Lung (tissue), 12 donors: ENCODE measurements around the gene AP1S2. TPM values are rescaled to one million over a fixed set of nuclear protein-coding genes. Genes with fewer than 3 reads are reported as not detected.

Source experiments
- ATAC-seq: fragments of 200-7000 bp; cut with Tn5 transposase; one replicate; pipeline ENCODE4 v1.9.1; 2020; ENCODE audit warnings: moderate number of reproducible peaks; ENCODE audit not compliant: insufficient read depth, low FRiP score
- DNase-seq, 3 donors: peaks; one replicate each; pipeline ENCODE4 v3.0.0-alpha.2; 2013 to 2017
- H3K27ac ChIP-seq, 2 donors: one replicate each; pipeline ENCODE4 v1.5.1; 2013; ENCODE audit warnings: mild to moderate bottlenecking in 2 of 2, moderate library complexity in 2 of 2, control low read depth in 1 of 2, inconsistent platforms in 1 of 2, low read depth in 1 of 2, low read length in 1 of 2
- H3K27me3 ChIP-seq, 3 donors: one replicate each; pipeline ENCODE4 v1.5.1; 2013; ENCODE audit warnings: low read length in 2 of 3; ENCODE audit not compliant: control insufficient read depth in 3 of 3, insufficient read depth in 3 of 3
- H3K36me3 ChIP-seq, 4 donors: one replicate each; pipeline ENCODE4 v1.5.1; 2013; ENCODE audit warnings: low read length in 4 of 4, mild to moderate bottlenecking in 1 of 4, moderate library complexity in 1 of 4; ENCODE audit not compliant: control insufficient read depth in 4 of 4, insufficient read depth in 4 of 4
- H3K4me1 ChIP-seq, 5 donors: one replicate each; pipeline ENCODE4 v1.5.1; 2013; ENCODE audit warnings: low read length in 5 of 5, mild to moderate bottlenecking in 2 of 5, moderate library complexity in 1 of 5; ENCODE audit not compliant: control insufficient read depth in 5 of 5, insufficient read depth in 5 of 5
- H3K4me3 ChIP-seq: one replicate; pipeline ENCODE4 v1.5.1; 2013; ENCODE audit warnings: mild to moderate bottlenecking, control low read depth, moderate library complexity
- H3K9ac ChIP-seq, 2 donors: one replicate each; pipeline ENCODE4 v1.5.1; 2013; ENCODE audit warnings: low read length in 2 of 2, control low read depth in 1 of 2; ENCODE audit not compliant: insufficient read depth in 1 of 2
- H3K9me3 ChIP-seq, 4 donors: one replicate each; pipeline ENCODE4 v1.5.1; 2013; ENCODE audit warnings: low read length in 3 of 4, mild to moderate bottlenecking in 1 of 4, moderate library complexity in 1 of 4; ENCODE audit not compliant: control insufficient read depth in 4 of 4, insufficient read depth in 3 of 4
- CTCF ChIP-seq: IDR thresholded peaks from 2 replicates; pipeline ENCODE4 v1.5.1; 2012; ENCODE audit warnings: mild to moderate bottlenecking; ENCODE audit errors: control extremely low read depth, extremely low read depth
- WGBS, 2 donors: extraction: QIAGEN DNeasy Blood & Tissue Kit; methylation state at CpG; one replicate each; pipeline ENCODE4 v1.1.7; 2013; 5-methylcytosine and 5-hydroxymethylcytosine counted together
- polyA plus RNA-seq, 2 donors: library from polyadenylated mRNA; stranded (reverse); fragments of 200-250 nt; gene quantifications; one replicate each; pipeline ENCODE4 v1.2.1, GENCODE V29; 2013
- total RNA-seq, 2 donors: library from RNA; depleted of rRNA in 1 of 2; stranded (reverse); fragments of >200 nt in 1 of 2; gene quantifications; one replicate each; pipeline ENCODE4 v1.2.1, GENCODE V29; 2014 to 2021
- donor health status: control.
- donor health status: control.
- donor health status: Bipolar disorder and iron deficiency.
- donor health status: healthy.
- donor health status: DM: yes; HTN: yes; CAD: no.

Gene AP1S2
- total and polyA plus RNA-seq, 4 donors = 13.5 to 68.9 (median 25.5) TPM

GRCh38 chrX:15813416-15813815 is 41.2 kb downstream of the AP1S2 start:
- ATAC-seq (no peak), DNase-seq (peak; percentile 25 to 83 (median 78))
- no peak for TF ChIP-seq CTCF
- Histone ChIP-seq H3K36me3 (peaks cover 0 to 22% (median 19%) of the 10 kb centered on the region in 4 donors), H3K27me3 (peaks cover 0 to 8% (median 3%) of the 10 kb centered on the region in 3 donors), H3K9ac (no peak overlapping the region), H3K4me1 (peaks cover 0 to 48% (median 0%) of the 10 kb centered on the region in 5 donors), H3K4me3 (no peak overlapping the region), H3K27ac (no peak overlapping the region), H3K9me3 (no peaks in the 10 kb centered on the region)
- 80 to 91% methylated on average over 1 of the region's 1 CpG for whole genome bisulfite sequencing, 2 donors

DNA sequence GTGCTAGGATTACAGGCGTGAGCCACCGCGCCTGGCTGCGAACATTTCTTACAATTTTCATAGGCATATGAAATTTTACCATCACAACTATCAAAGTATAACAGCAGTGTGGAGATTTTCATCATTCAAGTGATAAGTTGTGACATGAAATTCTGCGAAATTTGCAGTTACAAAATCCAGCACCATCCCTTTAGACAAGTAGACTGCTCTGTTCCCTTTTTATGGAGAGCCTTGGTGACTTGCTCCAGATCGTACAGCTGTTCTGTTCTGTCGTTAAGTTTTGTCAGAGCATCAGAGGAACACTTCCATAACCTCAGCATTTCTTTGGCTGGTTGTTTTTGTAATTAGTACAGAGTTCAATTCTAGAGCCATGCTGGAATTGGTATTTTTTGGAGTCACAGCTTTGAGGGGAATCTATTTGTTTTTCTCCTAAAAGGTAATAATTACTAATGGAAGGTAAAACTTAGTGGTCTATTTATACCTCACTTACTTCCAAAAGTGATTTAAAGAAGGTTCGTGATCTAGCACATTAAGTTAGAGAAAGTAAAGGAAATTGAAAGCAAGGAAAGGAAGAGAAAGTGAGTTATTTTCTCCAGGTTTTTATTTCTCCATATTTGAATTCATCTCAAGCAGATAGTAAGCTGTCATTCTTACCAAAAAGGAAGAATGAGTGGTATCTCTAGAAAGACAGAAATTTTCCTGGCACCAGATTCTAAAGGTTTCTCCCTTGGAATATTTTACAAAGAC is 42.2 kb downstream of the AP1S2 start:
- Histone ChIP-seq H3K36me3 (peaks cover 0 to 19% (median 17%) of the 10 kb centered on the region in 4 donors), H3K4me1 (peaks cover 0 to 48% (median 0%) of the 10 kb centered on the region in 5 donors)

GRCh38 chrX:15808254-15808653 is 46.4 kb downstream of the AP1S2 start:
- ATAC-seq (no peak), DNase-seq (no peak)
- Histone ChIP-seq H3K27ac (no peak overlapping the region), H3K4me1 (peaks cover 0 to 20% (median 0%) of the 10 kb centered on the region in 5 donors), H3K36me3 (peaks cover 0 to 12% (median 10%) of the 10 kb centered on the region in 4 donors), H3K9ac (no peak overlapping the region), H3K9me3 (no peaks in the 10 kb centered on the region), H3K27me3 (peaks cover 0 to 10% (median 7%) of the 10 kb centered on the region in 3 donors), H3K4me3 (no peak overlapping the region)
- TF ChIP-seq CTCF = no peak
- WGBS, 2 donors = 97 to 98% methylated on average over 4 of the region's 4 CpGs

More for the DNA sequence above, 42.2 kb downstream of the AP1S2 start:
- DNase-seq (no peak), ATAC-seq (no peak)
- Histone ChIP-seq H3K27ac (no peak overlapping the region), H3K9ac (no peak overlapping the region), H3K9me3 (no peaks in the 10 kb centered on the region), H3K4me3 (no peak overlapping the region), H3K27me3 (peaks cover 0 to 8% (median 6%) of the 10 kb centered on the region in 3 donors)
- WGBS, 2 donors = 64 to 82% methylated on average over 8 of the region's 8 CpGs
- no peak for TF ChIP-seq CTCF
